ENCODE results near the gene PTPRU.
"Not testable (repeated sequence)": the region's sequence is repeated elsewhere in the genome, so short reads cannot be mapped to it uniquely, and the experiment has no call there.

PTPRU gene

GRCh38 chr1:29297450-29297849 is 61.1 kb downstream of the PTPRU start:
- no peak for DNase-seq

GRCh38 chr1:29298246-29298645 is 61.9 kb downstream of the PTPRU start:
- no peak for DNase-seq

DNA sequence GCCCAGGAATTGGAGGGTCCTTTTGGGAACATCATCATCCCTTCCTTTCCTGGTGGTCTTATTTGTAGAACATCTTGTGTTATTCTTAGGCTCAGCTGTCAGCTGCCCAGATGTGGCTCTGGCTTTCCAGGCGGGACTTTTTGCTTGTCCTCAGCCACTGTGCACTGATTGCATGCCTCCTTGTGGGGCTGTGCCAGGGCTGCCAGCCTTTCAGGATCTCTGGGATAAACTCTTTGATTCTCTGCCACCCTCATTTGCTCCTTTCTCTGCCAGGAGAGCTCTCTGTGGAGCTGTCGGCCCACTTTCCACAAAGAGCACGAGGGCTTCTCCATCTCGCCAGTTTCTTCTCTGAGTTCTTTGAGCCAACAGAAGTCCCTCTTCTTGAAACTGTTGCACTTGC is 63.1 kb downstream of the PTPRU start:
- DNase-seq = no peak

DNA sequence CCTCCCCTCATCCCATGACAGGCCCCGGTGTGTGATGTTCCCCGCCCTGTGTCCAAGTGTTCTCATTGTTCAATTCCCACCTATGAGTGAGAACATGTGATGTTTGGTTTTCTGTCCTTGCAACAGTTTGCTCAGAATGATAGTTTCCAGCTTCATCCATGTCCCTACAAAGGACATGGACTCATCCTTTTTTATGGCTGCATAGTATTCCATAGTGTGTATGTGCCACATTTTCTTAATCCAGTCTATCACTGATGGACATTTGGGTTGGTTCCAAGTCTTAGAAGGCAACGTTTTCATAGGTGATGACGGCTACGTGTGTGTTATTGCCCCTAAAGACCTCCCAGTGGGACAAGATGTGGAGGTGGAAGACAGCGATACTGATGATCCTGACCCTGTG is 65.4 kb downstream of the PTPRU start:
- DNase-seq = not testable (repeated sequence)

DNA sequence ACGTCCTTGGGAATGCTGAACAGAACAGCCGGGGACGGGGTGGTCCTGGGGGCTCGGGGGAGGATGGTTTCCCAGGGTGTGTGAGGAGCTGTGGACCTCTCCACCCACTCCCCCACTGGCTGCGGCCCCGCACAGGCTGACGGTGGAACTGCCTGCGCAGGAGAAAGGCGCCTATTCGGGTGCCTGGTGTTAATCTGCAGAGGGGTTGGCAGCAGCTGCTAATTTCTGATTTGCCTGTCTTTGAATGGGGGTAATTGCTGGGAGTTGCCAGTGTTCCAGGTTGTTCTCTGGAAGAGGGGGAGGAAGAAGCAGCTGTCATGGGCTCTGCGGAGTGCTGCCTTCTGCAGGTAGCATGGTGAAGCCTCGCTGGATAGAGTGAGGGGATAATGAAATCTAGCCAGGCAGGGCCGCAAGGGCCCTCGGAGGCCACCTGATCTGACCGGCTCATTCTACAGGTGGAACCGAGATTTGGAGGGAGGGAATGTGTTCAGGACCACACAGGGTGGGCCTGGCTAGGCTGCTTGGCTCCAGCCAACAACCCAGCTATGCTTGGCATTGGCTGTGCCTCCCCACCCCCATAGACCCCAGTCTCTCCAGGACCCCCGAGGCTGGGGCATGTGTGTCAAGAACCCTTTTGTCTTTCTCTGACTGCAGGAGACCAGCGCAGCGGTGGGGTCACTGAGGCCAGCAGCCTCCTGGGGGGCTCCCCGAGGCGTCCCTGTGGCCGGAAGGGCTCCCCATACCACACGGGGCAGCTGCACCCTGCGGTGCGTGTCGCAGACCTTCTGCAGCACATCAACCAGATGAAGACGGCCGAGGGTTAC is 67.1 kb downstream of the PTPRU start:
- no peak for DNase-seq

GRCh38 chr1:29304025-29304684 is 67.8 kb downstream of the PTPRU start:
- no peak for DNase-seq

DNA sequence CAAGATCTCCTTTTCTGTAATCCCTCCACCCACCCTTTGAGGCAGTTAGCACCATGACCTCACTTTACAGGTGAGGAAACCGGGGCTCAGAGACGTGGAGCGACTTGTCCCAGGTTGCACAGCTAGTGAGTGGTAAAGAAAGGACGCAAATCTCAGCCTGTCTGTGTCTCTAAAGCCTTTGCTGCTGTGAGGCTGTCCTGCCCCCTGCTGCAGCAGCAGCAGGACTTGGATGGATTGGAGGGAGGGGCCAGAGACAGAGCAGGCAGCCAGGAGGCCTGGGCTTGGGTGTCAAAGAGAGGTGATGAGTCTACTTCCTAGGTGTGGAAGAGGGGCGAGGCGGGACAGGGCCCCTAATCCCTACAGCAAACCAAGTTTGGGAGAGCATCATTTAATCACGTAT is 69.6 kb downstream of the PTPRU start:
- no peak for DNase-seq

DNA sequence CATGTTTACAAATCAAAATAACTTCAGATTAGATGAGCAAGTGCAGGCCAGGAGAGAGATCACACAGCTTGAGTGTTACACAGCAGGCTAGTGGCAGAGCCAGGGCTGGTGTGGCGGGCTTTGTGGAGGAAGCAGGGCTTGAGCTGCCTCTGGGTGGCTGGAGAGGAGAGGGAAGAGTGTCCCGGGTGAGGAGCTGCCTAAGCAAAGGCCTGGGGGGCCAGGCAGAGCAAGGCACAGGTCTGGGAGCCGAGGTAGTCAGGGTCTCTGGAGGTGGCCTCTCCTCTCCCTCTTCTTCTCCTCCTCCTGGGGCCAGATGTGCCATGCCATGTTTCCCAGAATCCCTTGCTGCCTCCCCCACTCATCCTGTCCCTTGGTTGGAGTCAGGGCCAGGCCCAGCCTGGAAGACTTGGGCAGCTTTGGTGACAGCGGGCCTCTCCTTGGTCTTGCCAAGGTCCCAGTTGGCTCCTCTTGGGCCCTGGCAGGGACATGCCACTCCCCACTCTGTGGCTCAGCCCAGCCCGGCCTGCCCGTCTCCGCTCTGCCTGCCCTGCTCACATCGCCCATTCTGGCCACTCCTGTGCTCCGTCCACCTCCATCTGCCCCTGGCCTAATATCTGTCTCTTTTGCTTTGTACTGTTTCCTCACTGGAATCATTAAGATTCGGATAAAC is 70.3 kb downstream of the PTPRU start:
- no peak for DNase-seq

GRCh38 chr1:29309075-29309474 is 72.8 kb downstream of the PTPRU start:
- DNase-seq = no peak

GRCh38 chr1:29309621-29310020 is 73.3 kb downstream of the PTPRU start:
- DNase-seq = no peak

- no peak for DNase-seq
Measured at GRCh38 chr1:29310616-29311180, 74.4 kb downstream of the PTPRU start.

GRCh38 chr1:29311352-29312030 is 75.2 kb downstream of the PTPRU start:
- no peak for DNase-seq

GRCh38 chr1:29312469-29313461 is 76.4 kb downstream of the PTPRU start:
- no peak for DNase-seq

DNA sequence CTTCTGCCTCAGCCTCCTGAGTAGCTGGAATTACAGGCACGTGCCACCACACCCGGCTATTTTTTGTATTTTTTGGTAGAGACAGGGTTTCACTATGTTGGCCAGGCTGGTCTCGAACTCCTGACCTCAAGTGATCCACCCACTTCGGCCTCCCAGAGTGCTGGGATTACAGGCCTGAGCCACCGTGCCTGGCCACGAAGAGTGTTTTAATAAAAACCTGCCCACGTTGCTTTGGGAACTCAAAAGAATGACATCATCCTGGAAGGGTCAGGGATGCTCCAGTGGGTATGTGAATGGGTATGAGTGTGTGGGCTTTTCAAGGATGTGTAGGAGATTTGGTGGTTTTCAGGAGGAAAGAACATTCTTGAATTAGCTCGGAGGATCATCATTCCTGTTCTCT is 78.4 kb downstream of the PTPRU start:
- not testable (repeated sequence) for DNase-seq

DNA sequence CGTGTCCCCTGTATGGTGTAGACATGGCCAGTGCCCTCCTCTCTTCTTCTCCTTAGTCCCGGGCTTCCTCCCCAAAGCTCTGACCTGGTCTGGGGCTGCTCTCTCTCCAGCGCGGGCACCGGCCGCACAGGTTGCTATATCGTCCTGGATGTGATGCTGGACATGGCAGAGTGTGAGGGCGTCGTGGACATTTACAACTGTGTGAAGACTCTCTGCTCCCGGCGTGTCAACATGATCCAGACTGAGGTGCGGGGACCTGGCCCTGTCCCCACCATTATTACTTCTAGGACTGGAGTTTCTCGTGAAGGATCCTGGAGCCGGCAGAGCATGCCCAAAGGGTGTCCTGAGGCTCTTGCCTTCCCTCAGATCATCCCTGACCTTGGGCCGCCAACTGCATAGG is 78.9 kb downstream of the PTPRU start:
- no peak for DNase-seq

DNA sequence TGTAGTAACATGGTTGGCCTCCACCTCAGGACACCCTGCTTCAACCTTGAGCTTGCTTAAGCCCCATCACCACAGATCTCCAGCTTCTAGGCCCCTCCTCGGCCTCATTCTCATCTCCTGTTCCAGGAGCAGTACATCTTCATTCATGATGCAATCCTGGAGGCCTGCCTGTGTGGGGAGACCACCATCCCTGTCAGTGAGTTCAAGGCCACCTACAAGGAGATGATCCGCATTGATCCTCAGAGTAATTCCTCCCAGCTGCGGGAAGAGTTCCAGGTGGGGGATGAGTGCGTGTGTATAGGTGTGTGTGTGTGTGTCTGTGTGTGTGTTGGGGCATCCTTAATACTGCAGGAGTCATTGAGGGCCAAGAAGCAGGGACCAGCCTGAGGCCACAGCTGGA is 79.6 kb downstream of the PTPRU start:
- DNase-seq = no peak

DNA sequence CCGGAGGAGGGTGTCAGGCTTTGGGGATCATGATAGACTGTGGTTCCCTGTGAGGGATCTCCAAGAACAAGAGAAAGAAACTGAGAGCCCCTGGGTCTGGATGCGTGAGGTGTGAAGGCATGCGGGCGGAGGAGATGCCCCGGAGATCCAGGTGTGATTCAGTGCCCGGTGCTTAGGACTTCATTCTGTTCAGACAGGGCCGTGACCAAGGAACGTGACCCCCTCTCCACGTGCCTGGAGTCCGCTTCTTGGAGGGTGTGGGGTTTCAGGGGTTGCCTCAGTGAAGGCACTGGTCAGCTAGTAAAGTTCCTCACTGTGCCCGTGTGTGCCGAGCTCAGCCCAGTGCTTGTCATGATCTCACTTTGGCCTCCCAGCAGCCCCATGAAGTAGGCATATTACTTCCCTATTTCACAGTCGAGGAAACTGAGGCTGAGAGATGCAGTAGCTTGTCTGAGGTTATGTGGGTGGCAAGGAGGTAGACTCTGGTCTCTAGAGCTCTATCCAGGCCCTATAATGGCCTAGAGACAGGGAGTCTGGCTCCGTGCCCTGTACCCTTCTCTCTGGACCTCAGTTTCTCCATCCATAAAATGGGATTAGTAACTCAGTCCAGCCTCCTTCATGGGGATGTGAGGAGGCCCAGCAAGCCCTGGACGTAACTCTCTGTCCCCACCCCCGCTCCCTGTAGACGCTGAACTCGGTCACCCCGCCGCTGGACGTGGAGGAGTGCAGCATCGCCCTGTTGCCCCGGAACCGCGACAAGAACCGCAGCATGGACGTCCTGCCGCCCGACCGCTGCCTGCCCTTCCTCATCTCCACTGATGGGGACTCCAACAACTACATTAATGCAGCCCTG is 81.0 kb downstream of the PTPRU start:
- no peak for DNase-seq

DNA sequence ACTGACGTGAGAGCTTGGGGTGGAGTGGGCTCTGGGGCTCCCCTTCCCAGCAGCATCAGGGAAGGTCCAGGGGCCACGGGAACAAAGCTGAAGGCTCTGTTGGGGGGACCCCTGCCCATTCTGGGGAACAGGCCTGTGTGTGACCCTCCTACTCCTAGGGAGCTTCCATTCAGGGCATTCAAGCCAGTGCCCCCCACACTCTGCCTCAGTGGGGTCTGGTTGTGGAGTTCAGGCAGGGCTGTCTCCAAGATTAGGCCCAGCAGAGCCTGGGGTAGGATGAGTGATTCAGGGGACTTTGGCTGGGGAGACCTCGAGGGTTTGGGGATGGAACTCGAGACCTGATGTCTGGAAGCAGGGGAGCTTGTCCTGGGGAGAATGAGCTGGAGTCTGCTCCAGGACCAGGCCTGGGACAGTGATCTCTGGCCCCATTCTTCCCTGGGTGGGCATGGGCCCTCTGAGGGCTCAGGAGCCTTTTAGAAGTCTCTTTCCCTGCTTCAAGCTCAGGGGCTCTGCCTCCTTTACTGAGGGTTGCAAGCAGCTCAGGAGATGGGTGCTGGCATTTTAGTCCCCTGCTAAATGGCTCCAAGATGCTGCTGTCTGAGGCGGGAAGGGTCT is 81.7 kb downstream of the PTPRU start:
- no peak for DNase-seq

- DNase-seq = no peak
Measured at GRCh38 chr1:29318724-29319123, 82.4 kb downstream of the PTPRU start.

Data from activated CD4-positive, alpha-beta T cell treated with anti-CD3 and anti-CD28 coated beads, Interleukin-2, amount 50 U/mL, for 16 hours (primary cell).